Sigmoid colon (tissue), 7 donors: ENCODE data around the gene TDO2. TPM values are rescaled to one million over a fixed set of nuclear protein-coding genes. Genes with fewer than 3 reads are reported as not detected.
A peak's percentile ranks its signal among the peaks of the same experiment; 100 is the strongest.

ENCODE experiments used
- DNase-seq: peaks from one replicate; pipeline ENCODE4 v3.0.0-alpha.2; 2019
- H3K27ac ChIP-seq, 4 donors: fragments of 200-600 bp; sonication (generic); one replicate each; pipeline ENCODE4 v1.5.1; 2016 to 2019; ENCODE audit warnings: mild to moderate bottlenecking in 1 of 4
- H3K27me3 ChIP-seq, 3 donors: fragments of 200-600 bp; sonication (generic); one replicate each; pipeline ENCODE4 v1.5.1; 2019; ENCODE audit warnings: mild to moderate bottlenecking in 1 of 3
- H3K36me3 ChIP-seq, 4 donors: fragments of 200-600 bp; sonication (generic); one replicate each; pipeline ENCODE4 v1.5.1; 2016 to 2019
- H3K4me1 ChIP-seq, 4 donors: fragments of 200-600 bp; sonication (generic); one replicate each; pipeline ENCODE4 v1.5.1; 2017 to 2019
- H3K4me3 ChIP-seq, 4 donors: fragments of 200-600 bp; sonication (generic); one replicate each; pipeline ENCODE4 v1.5.1; 2017 to 2019; ENCODE audit warnings: mild to moderate bottlenecking in 2 of 4, moderate library complexity in 1 of 4
- H3K9me3 ChIP-seq, 4 donors: fragments of 200-600 bp in 3 of 4; sonication (generic) in 3 of 4; one replicate each; pipeline versions ENCODE4 v1.5.1 to v1.6.1; 2013 to 2019
- EP300 ChIP-seq, 4 donors: sonication (generic); formaldehyde crosslinking; IDR thresholded peaks; one replicate each; pipeline ENCODE4 v1.6.1; 2017; ENCODE audit warnings: antibody characterized with exemption in 4 of 4
- POLR2A ChIP-seq, 2 donors: fragments of 450-650 bp; IDR thresholded peaks; one replicate each; pipeline ENCODE4 v1.6.1; 2016; ENCODE audit warnings: antibody characterized with exemption in 2 of 2, mild to moderate bottlenecking in 2 of 2, moderate library complexity in 2 of 2
- POLR2AphosphoS5 ChIP-seq, 4 donors: sonication (generic); formaldehyde crosslinking; IDR thresholded peaks; one replicate each; pipeline ENCODE4 v1.6.1; 2017; ENCODE audit warnings: antibody characterized with exemption in 4 of 4
- WGBS, 2 donors: extraction: QIAGEN DNeasy Blood & Tissue Kit; methylation state at CpG; one replicate each; pipeline ENCODE4 v1.1.7; 2013; 5-methylcytosine and 5-hydroxymethylcytosine counted together
- intact Hi-C: fragments of 100-400 bp; cut with DNase I; formaldehyde crosslinking; loops from one replicate; pipeline ENCODE4 v1.15.1; 2023
- polyA plus RNA-seq, 3 donors: library from polyadenylated mRNA; stranded (reverse); fragments of 200-250 nt; gene quantifications; one replicate each; pipeline ENCODE4 v1.2.3, GENCODE V29; 2013
- total RNA-seq, 4 donors: library from RNA; depleted of rRNA; stranded (reverse); fragments of >200 nt; gene quantifications; one replicate each; pipeline ENCODE4 v1.1.0, GENCODE V29; 2016
- TF ChIP-seq, protein P1 (sequence below), 4 experiments: fragments of 450-650 bp in 3 of 4; fragments of 200-600 bp in 1 of 4; IDR thresholded peaks; one replicate each; pipeline ENCODE4 v1.5.1; 2016 to 2019; ENCODE audit warnings: antibody characterized with exemption in 4 of 4, mild to moderate bottlenecking in 3 of 4, moderate library complexity in 2 of 4
- donor health status: healthy with polysubstance abuse.
- donor health status: Bipolar disorder and iron deficiency.
- donor health status: healthy.

TDO2 gene
- total and polyA plus RNA-seq, 7 donors: 0.36 to 5.4 (median 0.49) TPM; not detected in 4

DNA sequence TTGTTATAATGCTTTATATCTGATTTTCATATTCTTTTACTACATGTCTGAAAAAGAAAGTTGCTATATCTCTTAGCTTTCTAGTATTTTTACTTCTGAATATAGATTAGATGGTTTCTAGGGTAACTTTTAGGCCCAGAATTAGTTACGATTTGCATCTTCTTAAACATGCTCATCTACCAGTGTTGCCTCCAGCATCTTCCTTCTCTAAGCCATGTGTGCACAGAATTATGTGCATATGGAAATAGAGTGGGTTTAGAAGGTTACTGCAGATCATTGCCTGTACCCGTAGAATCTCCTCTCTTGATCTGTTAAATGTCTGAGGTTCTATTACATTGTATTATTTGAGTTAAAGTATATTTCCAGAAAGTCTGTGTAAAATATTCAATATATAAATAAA is 2.5 kb upstream of the TDO2 start:
- 83 to 92% methylated on average over 2 of the region's 2 CpGs for WGBS, 2 donors
- DNase-seq: no peak
- Histone ChIP-seq H3K4me1 (peaks cover 0 to 13% (median 5%) of the 10 kb centered on the region in 4 donors), H3K36me3 (no peaks in the 10 kb centered on the region), H3K9me3 (no peaks in the 10 kb centered on the region), H3K27ac (peak overlapping the region in 1 of 4 donors; percentile 11), H3K27me3 (no peaks in the 10 kb centered on the region), H3K4me3 (no peak overlapping the region)
- TF ChIP-seq POLR2A (IDR thresholded peaks at IDR 0.05) (no peak), POLR2AphosphoS5 (IDR thresholded peaks at IDR 0.05) (no peak), EP300 (IDR thresholded peaks at IDR 0.05) (no peak)
- TF ChIP-seq, protein P1, sequence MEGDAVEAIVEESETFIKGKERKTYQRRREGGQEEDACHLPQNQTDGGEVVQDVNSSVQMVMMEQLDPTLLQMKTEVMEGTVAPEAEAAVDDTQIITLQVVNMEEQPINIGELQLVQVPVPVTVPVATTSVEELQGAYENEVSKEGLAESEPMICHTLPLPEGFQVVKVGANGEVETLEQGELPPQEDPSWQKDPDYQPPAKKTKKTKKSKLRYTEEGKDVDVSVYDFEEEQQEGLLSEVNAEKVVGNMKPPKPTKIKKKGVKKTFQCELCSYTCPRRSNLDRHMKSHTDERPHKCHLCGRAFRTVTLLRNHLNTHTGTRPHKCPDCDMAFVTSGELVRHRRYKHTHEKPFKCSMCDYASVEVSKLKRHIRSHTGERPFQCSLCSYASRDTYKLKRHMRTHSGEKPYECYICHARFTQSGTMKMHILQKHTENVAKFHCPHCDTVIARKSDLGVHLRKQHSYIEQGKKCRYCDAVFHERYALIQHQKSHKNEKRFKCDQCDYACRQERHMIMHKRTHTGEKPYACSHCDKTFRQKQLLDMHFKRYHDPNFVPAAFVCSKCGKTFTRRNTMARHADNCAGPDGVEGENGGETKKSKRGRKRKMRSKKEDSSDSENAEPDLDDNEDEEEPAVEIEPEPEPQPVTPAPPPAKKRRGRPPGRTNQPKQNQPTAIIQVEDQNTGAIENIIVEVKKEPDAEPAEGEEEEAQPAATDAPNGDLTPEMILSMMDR (IDR thresholded peaks at IDR 0.05): no peak
- intact Hi-C loops: no loop called here

DNA sequence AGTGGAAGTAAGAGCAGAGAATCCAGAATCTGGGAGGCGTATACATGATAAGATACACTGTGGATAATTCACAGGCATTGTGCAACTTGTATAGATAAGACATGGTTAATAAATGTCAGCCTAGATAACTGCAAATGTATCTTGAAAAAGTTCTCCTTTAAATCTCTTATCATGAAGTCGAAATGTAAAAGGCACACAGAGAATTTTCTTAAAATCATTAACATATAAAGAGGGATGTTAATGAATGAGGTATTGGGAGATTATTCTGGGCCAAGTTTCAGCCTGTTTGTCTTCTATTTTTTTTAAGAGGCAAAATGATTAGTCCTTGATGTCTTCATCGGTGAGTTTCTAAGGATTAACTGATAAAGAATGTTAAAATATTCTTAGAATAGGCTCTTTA is 835 bp downstream of the TDO2 start:
- no peaks in the 10 kb centered on the region for H3K36me3 ChIP-seq
- intact Hi-C loops: no loop called here
- peaks cover 0 to 13% (median 5%) of the 10 kb centered on the region in 4 donors for H3K4me1 ChIP-seq
- H3K27me3 ChIP-seq: no peaks in the 10 kb centered on the region
- DNase-seq: no peak
- H3K9me3 ChIP-seq: no peaks in the 10 kb centered on the region
- 15 to 60% methylated on average over 3 of the region's 3 CpGs for WGBS, 2 donors
- no peak overlapping the region for H3K4me3 ChIP-seq
- no peak overlapping the region for H3K27ac ChIP-seq
- no peak for TF ChIP-seq POLR2A (IDR thresholded peaks at IDR 0.05)
- no peak for TF ChIP-seq POLR2AphosphoS5 (IDR thresholded peaks at IDR 0.05)
- TF ChIP-seq, protein P1 (IDR thresholded peaks at IDR 0.05): no peak
- no peak for TF ChIP-seq EP300 (IDR thresholded peaks at IDR 0.05)

GRCh38 chr4:155906554-155907247 is 3.2 kb downstream of the TDO2 start:
- Histone ChIP-seq H3K36me3 (no peaks in the 10 kb centered on the region), H3K27me3 (no peaks in the 10 kb centered on the region), H3K4me3 (no peak overlapping the region), H3K27ac (no peak overlapping the region), H3K4me1 (no peaks in the 10 kb centered on the region), H3K9me3 (no peaks in the 10 kb centered on the region)
- 45 to 67% methylated on average over 6 of the region's 6 CpGs for WGBS, 2 donors
- TF ChIP-seq POLR2AphosphoS5 (IDR thresholded peaks at IDR 0.05): no peak
- TF ChIP-seq POLR2A (IDR thresholded peaks at IDR 0.05): no peak
- no peak for TF ChIP-seq EP300 (IDR thresholded peaks at IDR 0.05)
- TF ChIP-seq, protein P1 (IDR thresholded peaks at IDR 0.05): no peak
- intact Hi-C loops: no loop called here
- DNase-seq: no peak

DNA sequence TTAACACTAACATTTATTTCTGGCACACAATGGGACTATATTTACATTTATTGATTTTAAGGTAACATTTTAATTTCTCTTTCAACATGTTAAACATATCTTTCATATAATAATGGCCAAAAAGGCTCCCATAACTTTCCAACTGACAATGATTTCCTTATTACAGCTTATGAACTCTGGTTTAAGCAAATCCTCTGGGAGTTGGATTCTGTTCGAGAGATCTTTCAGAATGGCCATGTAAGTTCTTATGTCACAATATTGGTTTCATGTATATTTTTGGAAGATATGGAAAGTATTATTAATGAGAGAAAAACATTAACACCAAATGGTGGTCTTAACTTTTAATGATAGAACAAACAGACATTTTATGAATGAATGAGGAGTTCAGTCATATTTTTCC is 4.1 kb downstream of the TDO2 start:
- H3K4me1 ChIP-seq: no peaks in the 10 kb centered on the region
- H3K9me3 ChIP-seq: no peaks in the 10 kb centered on the region
- H3K27ac ChIP-seq: no peak overlapping the region
- H3K4me3 ChIP-seq: no peak overlapping the region
- H3K36me3 ChIP-seq: no peaks in the 10 kb centered on the region
- 85 to 88% methylated on average over 1 of the region's 1 CpG for WGBS, 2 donors
- no peaks in the 10 kb centered on the region for H3K27me3 ChIP-seq
- intact Hi-C loops: no loop called here
- DNase-seq: no peak
- TF ChIP-seq POLR2AphosphoS5 (IDR thresholded peaks at IDR 0.05): no peak
- TF ChIP-seq POLR2A (IDR thresholded peaks at IDR 0.05): no peak
- no peak for TF ChIP-seq EP300 (IDR thresholded peaks at IDR 0.05)
- TF ChIP-seq, protein P1 (IDR thresholded peaks at IDR 0.05): no peak
